ENCODE data around the gene CDH6. TPM values are rescaled to one million over a fixed set of nuclear protein-coding genes. Genes with fewer than 3 reads are reported as not detected.

The CDH6 gene
- 5.7 TPM for total RNA-seq

GRCh38 chr5:31193591-31194467, at the start of gene CDH6:
Gene CDH6 (plus strand): TSS chr5:31193686. CDS start chr5:31267474, 73,788 bp downstream.
- Histone ChIP-seq H3K4me1 (ENCODE audit: control insufficient read depth in 3 of 3, insufficient read depth in 3 of 3, low read length in 3 of 3) (peaks cover 6 to 11% (median 10%) of the 10 kb centered on the region in 3 donors), H3K9ac (ENCODE audit: low read depth in 1 of 3, low read length in 3 of 3) (peak within 1 kb of the TSS in 2 of 3 donors; percentile 22 to 72), H3K27me3 (ENCODE audit: control insufficient read depth in 3 of 3, insufficient read depth in 3 of 3, low read length in 3 of 3) (peaks cover 25 to 35% (median 35%) of the 10 kb centered on the region in 3 donors), H3K36me3 (ENCODE audit: control insufficient read depth in 3 of 3, insufficient read depth in 3 of 3, low read length in 3 of 3) (no peaks in the 10 kb centered on the region), H3K27ac (ENCODE audit: low read depth, low read length) (peak within 1 kb of the TSS; percentile 47), H3K9me3 (ENCODE audit: control insufficient read depth in 3 of 3, low read length in 3 of 3) (no peaks in the 10 kb centered on the region), H3K4me3 (ENCODE audit: low read length in 3 of 3) (peak within 1 kb of the TSS; percentile 55 to 65 (median 61))

GRCh38 chr5:31144364-31144763, 49.1 kb upstream of the CDH6 start:
- no peaks in the 10 kb centered on the region for H3K9me3 ChIP-seq (ENCODE audit: control insufficient read depth in 3 of 3, low read length in 3 of 3)
- H3K4me1 ChIP-seq (ENCODE audit: control insufficient read depth in 3 of 3, insufficient read depth in 3 of 3, low read length in 3 of 3), result no peaks in the 10 kb centered on the region
- H3K9ac ChIP-seq (ENCODE audit: low read depth in 1 of 3, low read length in 3 of 3), result no peak overlapping the region
- peaks cover 0 to 2% (median 0%) of the 10 kb centered on the region in 3 donors for H3K27me3 ChIP-seq (ENCODE audit: control insufficient read depth in 3 of 3, insufficient read depth in 3 of 3, low read length in 3 of 3)
- no peaks in the 10 kb centered on the region for H3K36me3 ChIP-seq (ENCODE audit: control insufficient read depth in 3 of 3, insufficient read depth in 3 of 3, low read length in 3 of 3)
- no peak overlapping the region for H3K27ac ChIP-seq (ENCODE audit: low read depth, low read length)
- no peak overlapping the region for H3K4me3 ChIP-seq (ENCODE audit: low read length in 3 of 3)

- no peaks in the 10 kb centered on the region for H3K36me3 ChIP-seq (ENCODE audit: control insufficient read depth in 3 of 3, insufficient read depth in 3 of 3, low read length in 3 of 3)
- peaks cover 0 to 2% (median 0%) of the 10 kb centered on the region in 3 donors for H3K27me3 ChIP-seq (ENCODE audit: control insufficient read depth in 3 of 3, insufficient read depth in 3 of 3, low read length in 3 of 3)
- H3K9me3 ChIP-seq (ENCODE audit: control insufficient read depth in 3 of 3, low read length in 3 of 3), result no peaks in the 10 kb centered on the region
- no peak overlapping the region for H3K27ac ChIP-seq (ENCODE audit: low read depth, low read length)
- no peak overlapping the region for H3K4me3 ChIP-seq (ENCODE audit: low read length in 3 of 3)
- H3K4me1 ChIP-seq (ENCODE audit: control insufficient read depth in 3 of 3, insufficient read depth in 3 of 3, low read length in 3 of 3), result no peaks in the 10 kb centered on the region
- H3K9ac ChIP-seq (ENCODE audit: low read depth in 1 of 3, low read length in 3 of 3), result no peak overlapping the region
Measured at GRCh38 chr5:31148959-31149475, 44.5 kb upstream of the CDH6 start.

- Histone ChIP-seq H3K27ac (ENCODE audit: low read depth, low read length) (no peak overlapping the region), H3K27me3 (ENCODE audit: control insufficient read depth in 3 of 3, insufficient read depth in 3 of 3, low read length in 3 of 3) (no peaks in the 10 kb centered on the region), H3K36me3 (ENCODE audit: control insufficient read depth in 3 of 3, insufficient read depth in 3 of 3, low read length in 3 of 3) (no peaks in the 10 kb centered on the region), H3K9ac (ENCODE audit: low read depth in 1 of 3, low read length in 3 of 3) (no peak overlapping the region), H3K9me3 (ENCODE audit: control insufficient read depth in 3 of 3, low read length in 3 of 3) (no peaks in the 10 kb centered on the region), H3K4me1 (ENCODE audit: control insufficient read depth in 3 of 3, insufficient read depth in 3 of 3, low read length in 3 of 3) (no peaks in the 10 kb centered on the region), H3K4me3 (ENCODE audit: low read length in 3 of 3) (no peak overlapping the region)
Measured at GRCh38 chr5:31153521-31153920, 40.0 kb upstream of the CDH6 start.

GRCh38 chr5:31156631-31157160, 36.8 kb upstream of the CDH6 start:
- H3K27ac ChIP-seq (ENCODE audit: low read depth, low read length), result no peak overlapping the region
- H3K9ac ChIP-seq (ENCODE audit: low read depth in 1 of 3, low read length in 3 of 3), result no peak overlapping the region
- no peaks in the 10 kb centered on the region for H3K27me3 ChIP-seq (ENCODE audit: control insufficient read depth in 3 of 3, insufficient read depth in 3 of 3, low read length in 3 of 3)
- H3K4me3 ChIP-seq (ENCODE audit: low read length in 3 of 3), result no peak overlapping the region
- H3K9me3 ChIP-seq (ENCODE audit: control insufficient read depth in 3 of 3, low read length in 3 of 3), result no peaks in the 10 kb centered on the region
- no peaks in the 10 kb centered on the region for H3K4me1 ChIP-seq (ENCODE audit: control insufficient read depth in 3 of 3, insufficient read depth in 3 of 3, low read length in 3 of 3)
- no peaks in the 10 kb centered on the region for H3K36me3 ChIP-seq (ENCODE audit: control insufficient read depth in 3 of 3, insufficient read depth in 3 of 3, low read length in 3 of 3)

- H3K9ac ChIP-seq (ENCODE audit: low read depth in 1 of 3, low read length in 3 of 3), result no peak overlapping the region
- no peak overlapping the region for H3K4me3 ChIP-seq (ENCODE audit: low read length in 3 of 3)
- no peaks in the 10 kb centered on the region for H3K36me3 ChIP-seq (ENCODE audit: control insufficient read depth in 3 of 3, insufficient read depth in 3 of 3, low read length in 3 of 3)
- H3K4me1 ChIP-seq (ENCODE audit: control insufficient read depth in 3 of 3, insufficient read depth in 3 of 3, low read length in 3 of 3), result no peaks in the 10 kb centered on the region
- no peaks in the 10 kb centered on the region for H3K9me3 ChIP-seq (ENCODE audit: control insufficient read depth in 3 of 3, low read length in 3 of 3)
- no peaks in the 10 kb centered on the region for H3K27me3 ChIP-seq (ENCODE audit: control insufficient read depth in 3 of 3, insufficient read depth in 3 of 3, low read length in 3 of 3)
- H3K27ac ChIP-seq (ENCODE audit: low read depth, low read length), result no peak overlapping the region
Measured at GRCh38 chr5:31157720-31158119, 35.8 kb upstream of the CDH6 start.

GRCh38 chr5:31158686-31159085, 34.8 kb upstream of the CDH6 start:
- no peaks in the 10 kb centered on the region for H3K9me3 ChIP-seq (ENCODE audit: control insufficient read depth in 3 of 3, low read length in 3 of 3)

GRCh38 chr5:31161781-31162181, 31.7 kb upstream of the CDH6 start:
- no peaks in the 10 kb centered on the region for H3K9me3 ChIP-seq (ENCODE audit: control insufficient read depth in 3 of 3, low read length in 3 of 3)
- H3K4me1 ChIP-seq (ENCODE audit: control insufficient read depth in 3 of 3, insufficient read depth in 3 of 3, low read length in 3 of 3), result no peaks in the 10 kb centered on the region
- H3K27me3 ChIP-seq (ENCODE audit: control insufficient read depth in 3 of 3, insufficient read depth in 3 of 3, low read length in 3 of 3), result no peaks in the 10 kb centered on the region
- no peak overlapping the region for H3K27ac ChIP-seq (ENCODE audit: low read depth, low read length)
- H3K36me3 ChIP-seq (ENCODE audit: control insufficient read depth in 3 of 3, insufficient read depth in 3 of 3, low read length in 3 of 3), result no peaks in the 10 kb centered on the region
- no peak overlapping the region for H3K4me3 ChIP-seq (ENCODE audit: low read length in 3 of 3)
- no peak overlapping the region for H3K9ac ChIP-seq (ENCODE audit: low read depth in 1 of 3, low read length in 3 of 3)

More at GRCh38 chr5:31158686-31159085, 34.8 kb upstream of the CDH6 start:
- no peaks in the 10 kb centered on the region for H3K27me3 ChIP-seq (ENCODE audit: control insufficient read depth in 3 of 3, insufficient read depth in 3 of 3, low read length in 3 of 3)
- no peaks in the 10 kb centered on the region for H3K36me3 ChIP-seq (ENCODE audit: control insufficient read depth in 3 of 3, insufficient read depth in 3 of 3, low read length in 3 of 3)
- no peak overlapping the region for H3K4me3 ChIP-seq (ENCODE audit: low read length in 3 of 3)
- H3K27ac ChIP-seq (ENCODE audit: low read depth, low read length), result no peak overlapping the region
- H3K4me1 ChIP-seq (ENCODE audit: control insufficient read depth in 3 of 3, insufficient read depth in 3 of 3, low read length in 3 of 3), result no peaks in the 10 kb centered on the region
- no peak overlapping the region for H3K9ac ChIP-seq (ENCODE audit: low read depth in 1 of 3, low read length in 3 of 3)

GRCh38 chr5:31165729-31166128, 27.8 kb upstream of the CDH6 start:
- Histone ChIP-seq H3K36me3 (ENCODE audit: control insufficient read depth in 3 of 3, insufficient read depth in 3 of 3, low read length in 3 of 3) (no peaks in the 10 kb centered on the region), H3K9me3 (ENCODE audit: control insufficient read depth in 3 of 3, low read length in 3 of 3) (no peaks in the 10 kb centered on the region), H3K9ac (ENCODE audit: low read depth in 1 of 3, low read length in 3 of 3) (no peak overlapping the region), H3K27ac (ENCODE audit: low read depth, low read length) (no peak overlapping the region), H3K4me3 (ENCODE audit: low read length in 3 of 3) (no peak overlapping the region), H3K27me3 (ENCODE audit: control insufficient read depth in 3 of 3, insufficient read depth in 3 of 3, low read length in 3 of 3) (no peaks in the 10 kb centered on the region), H3K4me1 (ENCODE audit: control insufficient read depth in 3 of 3, insufficient read depth in 3 of 3, low read length in 3 of 3) (no peaks in the 10 kb centered on the region)

GRCh38 chr5:31169379-31169778, 24.1 kb upstream of the CDH6 start:
- H3K4me3 ChIP-seq (ENCODE audit: low read length in 3 of 3), result no peak overlapping the region
- H3K27me3 ChIP-seq (ENCODE audit: control insufficient read depth in 3 of 3, insufficient read depth in 3 of 3, low read length in 3 of 3), result no peaks in the 10 kb centered on the region
- H3K4me1 ChIP-seq (ENCODE audit: control insufficient read depth in 3 of 3, insufficient read depth in 3 of 3, low read length in 3 of 3), result no peaks in the 10 kb centered on the region
- no peak overlapping the region for H3K9ac ChIP-seq (ENCODE audit: low read depth in 1 of 3, low read length in 3 of 3)
- H3K36me3 ChIP-seq (ENCODE audit: control insufficient read depth in 3 of 3, insufficient read depth in 3 of 3, low read length in 3 of 3), result no peaks in the 10 kb centered on the region
- no peak overlapping the region for H3K27ac ChIP-seq (ENCODE audit: low read depth, low read length)
- no peaks in the 10 kb centered on the region for H3K9me3 ChIP-seq (ENCODE audit: control insufficient read depth in 3 of 3, low read length in 3 of 3)

Measured in skeletal muscle tissue (tissue), 4 donors.